DLD1 (cell line): ENCODE data around the gene PKP4.
"Not testable (repeated sequence)": the region's sequence is repeated elsewhere in the genome, so short reads cannot be mapped to it uniquely, and the experiment has no call there.

ENCODE experiments used
- in situ Hi-C: cut with HindIII; loops from 2 replicates; pipeline ENCODE4 v1.10.0; 2017; ENCODE audit warnings: low sequenced_read_pairs

The PKP4 gene

DNA sequence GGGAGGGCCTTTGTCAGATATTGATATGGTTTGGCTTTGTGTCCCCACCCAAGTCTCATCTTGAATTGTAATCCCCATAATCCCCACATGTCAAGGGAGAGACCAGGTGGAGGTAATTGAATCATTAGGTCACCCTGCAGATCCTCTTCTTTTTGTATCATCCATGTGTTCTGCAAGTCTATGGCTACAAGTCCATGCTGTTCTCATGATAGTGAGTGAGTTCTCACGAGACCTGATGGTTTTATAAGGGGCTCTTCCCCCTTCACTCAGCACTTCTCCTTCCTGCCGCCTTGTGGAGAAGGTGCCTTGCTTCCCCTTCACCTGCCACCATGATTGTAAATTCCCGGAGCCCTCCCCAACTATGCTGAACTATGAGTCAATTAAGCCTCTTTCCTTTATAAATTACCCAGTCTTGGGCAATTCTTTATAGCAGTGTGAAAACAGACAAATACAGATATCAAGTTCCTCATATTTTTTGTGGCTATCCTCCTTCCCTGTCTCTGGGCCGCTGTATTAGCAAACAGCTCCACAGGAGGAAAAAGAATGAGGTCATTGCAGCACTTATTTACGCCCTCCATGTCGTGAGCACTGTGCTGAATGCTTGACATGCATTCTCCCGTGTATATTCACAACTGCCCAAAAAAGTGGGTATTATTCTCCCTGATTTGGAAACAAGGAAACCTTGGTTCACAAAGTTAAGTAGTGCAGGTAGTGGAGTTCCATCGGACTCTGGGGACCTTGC lies 248.1 kb downstream of the PKP4 start:
- in situ Hi-C loops, result not testable (repeated sequence)

DNA sequence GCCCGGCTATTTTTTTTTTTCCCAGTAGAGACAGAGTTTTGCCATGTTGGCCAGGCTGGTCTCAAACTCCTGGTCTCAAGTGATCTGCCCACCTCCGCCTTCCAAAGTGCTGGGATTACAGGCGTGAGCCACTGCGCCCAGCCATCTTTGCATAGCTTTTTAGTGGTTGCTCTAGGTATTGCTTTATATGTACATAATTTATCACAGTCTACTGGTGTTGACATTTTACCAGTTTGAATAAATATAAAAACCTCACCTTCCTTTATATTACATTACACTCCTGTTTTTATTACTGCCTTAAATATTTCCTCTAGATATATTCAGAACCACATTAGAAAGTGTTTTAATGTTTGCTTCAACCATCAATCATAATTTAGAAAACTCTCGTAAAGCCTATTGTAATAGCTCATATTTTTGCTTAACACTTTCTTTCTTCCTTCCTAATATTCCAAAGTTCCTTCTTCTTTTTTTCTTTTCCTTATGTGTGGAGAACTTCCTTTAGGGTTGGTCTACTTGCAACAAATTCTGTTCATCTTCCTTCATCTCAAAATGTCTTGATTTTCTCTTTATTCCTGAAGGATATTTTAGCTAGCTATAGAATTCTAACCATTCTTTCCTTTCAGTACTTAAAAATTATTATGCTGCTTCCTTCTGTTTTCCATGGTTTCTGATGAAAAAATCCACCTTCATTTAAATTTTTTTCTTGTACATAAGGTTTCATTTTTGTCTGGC lies 256.2 kb downstream of the PKP4 start:
- in situ Hi-C loops, result no loop called here

DNA sequence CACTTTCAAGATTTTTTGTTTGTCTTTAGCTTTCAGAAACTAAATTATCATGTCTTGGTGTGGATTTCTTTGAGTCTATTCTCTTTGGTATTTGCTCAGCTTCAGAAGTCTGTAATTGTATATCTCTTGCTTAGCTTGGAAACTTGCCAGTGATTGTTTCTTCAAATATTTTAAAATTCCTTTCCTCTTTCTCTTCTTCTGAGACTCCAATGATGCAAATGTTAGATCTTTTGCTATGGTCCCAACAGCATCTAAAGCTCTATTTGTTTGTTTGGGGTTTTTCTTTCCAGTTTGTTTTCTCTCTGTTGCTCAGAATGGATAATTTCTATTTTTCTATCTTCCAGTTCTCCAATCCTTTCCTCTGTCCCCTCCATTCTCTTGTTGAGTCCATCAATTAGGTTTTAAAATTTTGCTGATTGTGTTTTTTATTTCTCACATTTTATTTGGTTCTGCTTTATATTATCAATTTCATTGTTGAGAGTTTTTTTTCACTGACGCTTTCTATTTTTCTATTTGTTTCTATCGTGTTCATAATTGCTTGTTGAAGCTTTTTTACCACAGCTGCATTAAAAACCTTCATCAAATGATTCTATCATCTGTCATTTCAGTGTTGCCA lies 256.9 kb downstream of the PKP4 start:
- in situ Hi-C loops, result no loop called here

DNA sequence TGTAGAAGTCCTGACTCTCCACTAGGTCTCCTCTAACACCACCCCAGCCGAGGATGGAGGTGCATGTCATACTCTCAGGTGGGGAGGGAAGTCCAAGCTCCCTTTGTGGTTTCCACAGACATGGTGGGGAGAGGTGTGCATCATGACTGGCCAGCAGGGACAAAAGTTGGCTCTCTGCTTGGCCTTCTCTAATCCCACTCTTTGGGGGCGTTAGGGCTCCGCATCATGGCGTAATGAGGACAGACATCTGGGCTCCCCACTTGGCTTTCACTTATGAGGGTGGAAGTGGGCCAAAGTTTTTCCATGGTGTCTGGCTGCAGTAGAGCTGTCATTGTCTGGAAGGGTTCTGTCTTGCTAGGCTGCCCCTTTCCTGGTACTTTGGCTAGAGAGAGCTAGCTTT lies 257.7 kb downstream of the PKP4 start:
- in situ Hi-C loops, result no loop called here

DNA sequence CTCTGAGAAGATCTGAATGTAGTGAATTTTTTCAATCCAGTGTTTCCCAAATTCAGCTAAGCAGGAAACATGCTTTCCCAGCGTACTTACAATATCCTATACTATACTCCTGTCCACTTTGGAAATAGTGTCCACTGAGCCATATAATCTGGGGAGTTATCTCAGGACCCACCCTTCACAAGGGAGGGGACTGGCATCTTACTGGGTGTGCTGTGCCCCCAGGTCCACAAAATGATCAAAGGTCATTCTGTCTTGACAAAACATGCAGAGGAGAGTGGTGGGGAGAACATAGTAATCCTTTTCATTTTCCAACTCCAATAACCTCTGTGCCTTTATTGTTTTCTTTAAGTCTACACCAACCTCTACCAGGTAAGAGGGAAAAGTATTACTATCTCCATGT lies 258.6 kb downstream of the PKP4 start:
- in situ Hi-C loops, result no loop called here

DNA sequence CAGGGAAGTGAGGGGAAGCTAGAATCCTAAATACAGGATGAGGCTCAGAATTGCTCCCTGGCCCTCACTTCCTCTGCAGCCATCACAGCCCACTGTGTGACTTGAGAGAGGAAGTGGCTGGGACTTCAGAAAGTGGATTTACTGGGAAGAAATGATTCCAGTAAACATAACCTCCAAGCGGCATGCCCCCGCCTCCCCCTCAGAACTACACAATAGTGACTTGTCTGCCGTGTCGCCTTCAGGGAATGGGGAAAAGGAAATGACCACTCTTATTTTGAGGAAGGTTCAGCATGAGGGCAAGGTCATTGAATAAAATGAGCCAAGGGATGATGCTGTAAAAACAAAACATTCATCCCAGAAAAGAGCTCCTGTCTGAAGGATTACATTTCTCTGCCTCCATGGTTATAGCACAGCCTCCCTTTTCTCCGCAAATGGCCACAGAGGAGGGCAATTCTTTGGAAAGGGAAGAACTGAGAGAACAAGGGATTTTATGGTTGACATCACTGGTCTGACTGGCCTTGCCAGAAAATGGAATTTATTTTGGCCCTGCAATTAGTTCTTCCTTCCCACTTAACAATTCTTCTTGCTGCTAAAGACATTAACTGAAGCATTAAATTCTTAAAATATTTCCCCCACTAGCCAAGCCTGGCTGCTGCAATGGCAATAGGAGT lies 259.5 kb downstream of the PKP4 start:
- in situ Hi-C loops, result no loop called here

DNA sequence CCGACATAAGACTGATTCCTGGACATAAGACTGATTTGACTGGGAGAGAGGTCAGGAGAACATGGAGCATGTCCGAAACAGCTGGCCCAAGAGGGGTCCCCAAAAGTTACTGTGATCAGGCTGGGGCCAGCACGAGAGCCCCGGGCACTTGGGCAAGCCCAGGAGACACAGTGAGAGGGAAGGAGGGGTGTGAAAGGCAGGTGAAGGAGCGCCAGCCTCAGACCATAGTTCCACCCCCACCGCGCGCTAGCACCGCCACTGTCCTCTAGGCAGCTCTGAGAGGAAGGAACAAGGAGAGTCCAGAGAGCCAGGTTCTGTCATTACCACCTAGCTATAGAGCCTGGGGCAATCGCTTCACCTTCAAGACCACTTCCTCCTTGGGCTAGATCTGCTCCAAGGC lies 260.2 kb downstream of the PKP4 start:
- in situ Hi-C loops, result no loop called here

DNA sequence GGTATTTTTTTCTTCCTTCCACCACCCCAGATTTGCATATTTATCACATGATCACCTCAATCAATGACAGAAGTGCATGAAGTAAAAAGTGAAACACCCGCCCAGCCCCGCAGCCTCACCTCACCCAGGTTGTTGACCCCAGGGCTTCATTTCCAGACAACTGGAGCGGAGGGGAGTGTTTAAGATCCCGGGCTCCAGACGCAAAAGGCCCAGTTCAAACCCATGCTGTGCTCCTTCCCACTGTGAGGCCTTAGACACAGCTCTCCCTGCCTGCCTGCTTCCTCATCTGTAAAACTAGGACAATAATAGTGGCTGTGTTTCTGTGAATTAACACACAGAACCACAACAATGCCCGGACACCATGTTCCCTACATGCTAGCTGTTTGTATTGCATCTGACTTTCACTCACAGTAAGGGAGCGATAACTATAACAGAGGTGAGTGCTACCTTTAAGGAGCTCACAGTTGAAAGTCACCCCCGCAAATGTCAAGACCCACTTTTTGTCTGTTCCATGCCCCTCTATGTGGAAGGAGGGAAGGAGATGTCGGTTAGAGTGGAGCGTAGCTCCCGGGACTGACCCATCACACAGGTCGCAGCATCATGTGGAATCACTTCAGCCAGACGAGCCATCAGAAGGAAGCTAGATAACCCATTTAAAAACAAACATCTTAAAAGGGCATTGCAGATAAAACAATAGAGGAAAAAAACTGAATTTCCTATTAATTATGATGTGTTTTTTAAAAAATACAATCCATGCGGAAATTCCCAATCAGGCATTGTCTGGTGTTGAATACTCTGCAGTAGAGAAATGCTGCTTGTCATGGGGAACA lies 260.8 kb downstream of the PKP4 start:
- in situ Hi-C loops, result no loop called here

DNA sequence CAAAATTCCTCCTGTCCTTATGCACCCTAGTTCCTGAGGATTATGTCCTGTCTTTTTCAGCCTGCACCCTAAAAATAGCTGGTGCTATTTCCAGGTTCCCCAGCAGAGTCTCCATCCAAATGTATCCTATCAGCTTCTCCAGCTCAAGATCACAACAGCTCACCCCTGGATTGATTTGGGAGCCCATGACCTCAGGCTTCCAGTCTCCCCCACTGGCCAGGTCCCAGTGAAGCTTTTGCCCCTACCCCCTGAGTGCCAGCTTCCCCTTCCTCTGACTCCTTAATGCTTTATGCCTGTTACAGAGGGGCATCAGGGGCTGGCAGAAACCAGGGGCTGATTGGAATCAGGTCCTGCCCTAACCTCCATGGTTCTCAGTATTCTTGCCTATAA lies 261.4 kb downstream of the PKP4 start:
- in situ Hi-C loops, result no loop called here

DNA sequence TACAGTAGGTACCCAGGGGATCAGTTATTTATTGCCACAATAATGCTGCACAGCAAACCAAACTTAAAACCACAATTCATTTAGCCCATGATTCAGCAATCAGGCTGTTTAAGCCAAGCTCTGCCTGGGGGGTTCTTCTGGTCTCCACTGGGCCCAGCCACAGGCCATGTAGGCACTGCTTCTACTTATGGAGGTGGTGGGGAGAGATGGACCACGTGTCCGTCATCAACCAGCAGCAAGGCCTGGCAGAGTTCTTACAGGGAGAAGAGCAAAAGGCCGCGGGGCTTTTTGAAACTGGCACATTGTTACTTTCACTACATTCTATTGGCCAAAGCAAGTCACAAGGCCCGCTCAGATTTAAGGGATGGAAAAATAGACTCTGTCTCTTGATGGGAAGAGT lies 262.1 kb downstream of the PKP4 start:
- in situ Hi-C loops, result no loop called here

DNA sequence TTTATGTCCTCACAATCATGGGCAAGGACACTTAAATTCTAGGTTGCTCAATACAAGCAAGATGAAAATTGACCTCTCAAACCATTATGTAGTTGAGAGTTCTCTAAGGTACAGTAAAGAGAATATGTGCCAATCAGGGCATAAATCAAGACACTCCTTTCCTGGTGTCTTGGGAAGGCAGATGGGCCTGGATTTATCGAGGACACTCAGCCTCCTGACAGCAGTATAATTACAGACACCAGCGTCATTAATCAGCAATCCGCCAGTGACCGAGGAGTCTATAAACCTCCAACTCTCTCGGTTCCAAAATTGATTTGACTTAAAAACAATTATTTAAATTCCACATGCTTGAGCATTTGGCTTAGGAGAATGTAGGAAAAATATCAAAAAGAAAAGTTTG lies 262.7 kb downstream of the PKP4 start:
- in situ Hi-C loops, result no loop called here

DNA sequence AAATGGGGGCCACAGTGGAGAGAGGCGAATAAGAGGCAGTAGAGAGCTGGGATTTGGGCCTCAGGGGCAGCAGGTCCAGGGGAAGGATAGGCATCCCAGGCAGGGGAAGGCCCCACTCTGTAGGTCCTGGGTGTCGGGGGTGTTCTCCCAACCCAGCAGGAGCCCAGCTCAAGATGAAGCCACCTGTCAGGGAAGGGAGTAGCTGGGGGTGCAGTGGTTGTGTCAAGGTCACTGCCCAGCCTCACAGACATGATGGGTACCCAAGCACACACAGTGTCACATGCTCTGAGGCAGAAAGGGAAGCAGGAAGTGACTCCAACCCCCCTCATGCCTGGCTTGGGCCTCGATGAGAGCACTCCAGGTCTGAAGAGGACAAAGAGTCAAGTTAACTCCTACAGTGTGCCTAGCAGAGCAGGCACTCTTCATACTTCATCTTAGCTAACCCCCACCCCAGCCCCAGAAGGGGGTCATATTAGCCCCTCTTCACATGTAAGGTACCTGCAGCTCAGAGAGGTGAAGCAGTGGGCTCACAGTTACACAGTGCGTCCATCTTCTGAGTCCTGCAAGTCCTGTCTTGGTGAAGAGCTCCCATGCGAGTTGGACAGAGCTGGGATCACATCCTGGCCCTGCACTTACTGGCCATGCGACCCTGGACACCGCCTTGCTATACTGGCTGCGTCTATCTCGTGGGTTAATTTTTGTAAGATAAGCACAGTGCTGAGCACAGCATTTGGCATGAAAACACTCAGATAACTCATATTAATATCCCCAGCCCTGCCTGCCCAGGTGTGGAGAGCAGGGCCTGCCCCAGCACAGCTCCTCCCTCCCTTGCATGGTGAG lies 265.7 kb downstream of the PKP4 start:
- in situ Hi-C loops, result no loop called here

DNA sequence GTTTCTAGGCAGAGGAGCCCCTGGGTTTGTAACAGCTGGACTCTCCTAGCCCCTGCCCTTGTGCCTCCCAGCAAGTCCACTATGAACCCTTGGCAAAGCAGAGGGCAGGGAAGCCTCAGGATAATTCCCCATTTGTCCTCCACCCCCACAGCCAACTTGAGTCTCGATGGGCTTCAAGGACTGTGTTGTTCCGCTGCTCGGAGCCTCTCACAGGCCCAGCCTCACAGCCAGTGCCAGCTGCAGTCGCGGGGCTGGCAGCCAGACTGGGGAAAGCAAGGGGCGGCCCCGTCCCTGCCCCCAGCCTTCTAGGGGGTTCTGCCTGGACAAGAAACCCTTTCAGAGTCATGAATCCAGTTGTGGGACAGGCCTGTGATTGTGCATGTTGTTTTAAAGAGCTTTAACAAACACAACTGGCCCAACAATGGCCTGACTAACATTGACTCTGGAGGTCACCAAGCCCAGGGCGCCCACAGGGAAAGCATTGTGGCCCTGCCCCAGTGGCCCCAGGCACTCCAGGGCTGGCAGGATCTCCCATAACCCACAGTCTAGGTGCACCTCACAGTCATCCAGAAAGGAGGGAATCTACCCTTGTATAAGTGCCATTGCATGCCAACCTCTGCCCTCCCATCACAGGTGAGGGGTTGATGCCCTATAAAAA lies 266.6 kb downstream of the PKP4 start:
- in situ Hi-C loops, result no loop called here

DNA sequence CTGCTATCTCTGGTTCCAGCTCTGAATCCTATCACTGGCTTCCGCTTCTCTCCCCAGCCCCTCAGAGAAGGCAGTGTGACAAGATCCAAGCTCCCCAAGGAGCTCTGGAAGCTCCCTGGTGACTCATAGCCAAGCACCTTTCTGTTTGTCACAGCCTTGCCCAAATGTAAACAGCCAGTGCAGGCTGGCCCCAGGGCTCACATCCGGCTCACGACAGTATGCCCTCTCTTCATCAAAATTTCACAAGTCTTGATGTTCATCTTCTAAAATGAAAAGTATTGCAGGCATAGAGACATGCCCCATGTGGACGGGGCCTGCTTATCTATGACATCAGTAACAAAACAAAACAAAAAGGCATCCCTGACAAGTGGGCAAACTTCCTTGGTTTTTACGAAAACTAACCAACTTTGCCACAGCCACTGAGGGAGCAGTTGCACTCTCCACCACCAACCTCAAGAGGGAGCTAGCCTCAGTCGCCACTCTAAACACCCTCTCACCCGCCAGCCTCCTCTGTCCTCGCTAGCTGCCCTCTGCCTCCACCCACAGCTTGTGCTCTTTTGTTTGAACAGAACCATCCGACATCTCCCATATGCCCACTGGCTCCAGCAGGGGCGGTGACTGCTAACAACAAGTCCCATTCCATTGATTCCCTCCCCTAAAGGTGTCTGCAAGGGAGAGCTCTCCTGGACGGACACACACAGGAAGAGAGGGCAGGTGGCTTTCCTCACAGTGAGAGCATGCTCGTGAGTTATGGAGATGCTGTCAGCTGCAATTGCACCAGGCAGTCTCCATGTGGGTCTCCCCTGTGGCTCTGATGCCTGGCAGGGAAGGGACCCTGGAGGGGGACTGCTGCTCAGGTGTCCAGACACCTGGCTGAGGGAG lies 267.4 kb downstream of the PKP4 start:
- in situ Hi-C loops, result no loop called here

DNA sequence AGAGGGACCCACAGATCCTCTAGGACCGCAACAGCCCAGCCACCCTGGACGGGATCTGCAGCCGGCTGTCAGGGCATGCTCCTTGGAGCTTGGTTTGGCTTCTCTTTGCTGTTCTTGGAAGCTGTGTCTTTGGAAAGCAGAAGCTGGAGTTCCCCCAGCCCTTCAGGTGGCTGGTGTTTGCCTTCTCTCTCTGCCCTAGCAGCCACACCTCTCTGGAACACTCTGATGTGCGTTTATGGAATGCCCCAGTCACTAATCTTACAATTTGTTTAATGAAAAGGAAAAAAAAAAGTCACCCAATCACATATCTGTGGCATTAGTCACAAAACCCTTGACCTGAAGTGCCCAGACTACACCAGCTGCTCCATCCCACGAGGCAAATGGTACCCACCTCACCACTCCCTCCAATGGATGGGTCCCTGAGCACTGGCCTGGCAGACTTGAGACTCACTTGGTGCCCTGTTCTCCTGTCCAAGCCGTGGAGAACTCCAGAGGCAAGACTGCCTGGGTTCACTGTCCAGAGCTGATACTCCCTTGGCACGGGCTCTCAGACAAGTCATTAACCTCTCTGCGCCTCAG lies 268.1 kb downstream of the PKP4 start:
- in situ Hi-C loops, result no loop called here

DNA sequence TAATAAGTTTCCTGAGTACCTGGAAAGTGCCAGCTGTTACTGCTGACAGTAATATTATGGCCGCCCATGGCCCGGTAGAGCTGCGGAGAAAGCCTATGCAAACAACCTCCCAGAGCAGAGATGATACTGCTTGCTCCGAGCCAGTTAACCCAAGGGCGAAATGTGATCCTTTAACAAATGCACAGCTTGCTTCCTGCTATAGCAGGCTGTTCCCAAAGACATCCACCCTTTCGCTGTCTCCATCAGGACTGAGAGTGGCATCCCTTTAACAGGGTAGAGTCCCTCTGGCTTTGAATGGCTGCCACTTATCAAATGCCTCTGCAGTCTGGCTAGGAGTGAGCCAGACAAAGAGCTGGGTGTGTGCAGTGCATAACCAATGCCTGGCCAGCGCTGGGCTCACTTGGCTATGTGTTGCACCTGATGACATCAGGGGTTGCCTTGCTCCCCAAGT lies 268.7 kb downstream of the PKP4 start:
- in situ Hi-C loops, result no loop called here

DNA sequence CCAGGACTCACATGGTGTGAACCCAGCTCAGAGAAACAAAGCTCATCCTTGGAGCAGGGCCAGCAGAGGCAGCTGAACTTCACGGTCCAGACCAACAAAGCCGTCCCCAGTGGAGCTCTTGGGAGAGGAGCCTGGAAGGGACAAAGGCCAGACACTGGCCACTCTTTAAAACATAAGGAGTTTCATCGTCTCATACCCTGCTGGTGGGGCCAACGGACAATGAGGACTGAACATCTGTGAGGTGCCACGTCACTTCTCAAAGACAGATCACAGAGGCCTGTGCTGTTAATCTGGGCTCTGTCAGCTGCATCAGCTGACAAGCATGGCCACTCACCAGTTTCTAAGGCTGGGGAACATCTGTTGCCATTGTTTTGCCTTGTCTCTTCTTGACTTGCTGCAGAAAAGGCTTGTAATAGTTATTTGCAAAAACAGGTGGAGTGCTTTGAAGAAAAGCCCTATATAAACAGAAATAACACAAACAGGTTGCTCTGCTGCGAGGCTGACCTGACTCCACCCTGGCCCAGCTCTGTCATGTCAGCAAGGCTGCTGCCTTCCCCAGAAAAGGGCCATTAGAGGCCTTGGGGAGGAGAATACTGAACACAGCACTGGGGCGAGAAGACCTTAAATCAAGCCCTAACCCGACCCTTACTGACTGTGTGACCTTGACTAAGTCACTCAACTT lies 270.3 kb downstream of the PKP4 start:
- in situ Hi-C loops, result no loop called here
